Putamen (tissue), 1 donor: ENCODE measurements around the gene HSPG2.

Source experiments
- DNase-seq: peaks from one replicate; pipeline ENCODE4 v3.0.0-alpha.2; 2016; ENCODE audit warnings: low spot score

HSPG2 gene

DNA sequence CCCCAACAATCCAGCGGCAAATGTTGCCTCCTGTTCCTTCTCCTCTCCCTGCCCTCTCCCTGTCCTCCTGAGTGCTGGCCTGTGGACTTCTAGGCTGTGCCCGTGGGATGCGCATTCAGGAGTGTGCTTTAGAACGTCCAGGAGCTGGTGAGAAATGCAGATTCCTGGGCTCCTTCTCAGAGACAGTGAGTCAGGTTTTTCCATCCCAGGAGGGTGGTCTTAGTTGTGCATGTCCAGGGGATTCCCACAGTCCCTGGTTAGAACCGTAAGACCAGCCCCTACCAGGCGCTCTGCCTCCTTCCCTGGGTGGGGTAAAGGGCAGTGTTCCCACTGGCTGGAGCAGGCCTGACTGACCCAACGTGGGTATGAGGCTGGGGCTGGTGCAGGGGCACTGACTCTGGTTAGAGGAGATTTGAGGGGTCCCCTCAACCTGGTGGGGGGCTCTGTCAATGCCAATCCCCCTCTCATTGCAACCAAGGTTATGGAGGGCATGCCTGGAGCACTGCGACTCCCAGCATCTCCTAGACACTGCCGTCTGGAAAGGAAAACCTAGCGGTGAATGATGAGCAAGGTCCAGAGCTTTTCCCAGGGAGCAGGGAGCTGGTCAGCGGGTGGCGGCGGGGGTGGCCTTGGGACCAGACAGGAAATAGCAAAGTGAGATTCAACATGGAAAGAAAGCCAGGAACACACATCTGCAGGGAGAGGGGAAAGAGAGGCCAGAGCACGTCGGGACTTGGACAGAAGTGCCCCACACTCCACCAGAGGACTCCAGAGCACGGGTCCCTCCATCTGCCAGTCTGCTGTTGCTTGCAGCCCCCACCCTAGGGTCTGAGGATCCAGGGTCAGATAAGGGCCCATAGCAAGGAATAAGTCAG, 38.5 kb downstream of the HSPG2 start:
- DNase-seq: no peak

DNA sequence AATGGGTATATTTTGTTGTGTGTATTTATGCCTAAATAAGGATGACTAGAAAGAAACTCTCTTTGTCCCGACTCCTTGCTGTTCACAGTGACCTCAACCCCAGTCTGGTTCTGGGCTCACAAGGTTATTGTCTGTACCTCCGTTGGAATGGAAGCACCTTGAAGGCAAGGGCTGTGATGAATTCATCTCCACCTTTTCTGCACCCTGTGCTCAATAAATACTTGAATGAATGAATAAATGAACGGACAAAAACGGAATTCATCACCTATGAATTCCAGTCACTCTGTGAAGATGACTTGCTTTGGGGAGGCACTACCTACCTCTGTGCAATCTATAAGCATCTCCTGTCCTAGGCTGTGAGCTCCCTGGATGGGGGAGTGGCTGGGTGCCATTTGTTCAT, 39.3 kb downstream of the HSPG2 start:
- no peak for DNase-seq

DNA sequence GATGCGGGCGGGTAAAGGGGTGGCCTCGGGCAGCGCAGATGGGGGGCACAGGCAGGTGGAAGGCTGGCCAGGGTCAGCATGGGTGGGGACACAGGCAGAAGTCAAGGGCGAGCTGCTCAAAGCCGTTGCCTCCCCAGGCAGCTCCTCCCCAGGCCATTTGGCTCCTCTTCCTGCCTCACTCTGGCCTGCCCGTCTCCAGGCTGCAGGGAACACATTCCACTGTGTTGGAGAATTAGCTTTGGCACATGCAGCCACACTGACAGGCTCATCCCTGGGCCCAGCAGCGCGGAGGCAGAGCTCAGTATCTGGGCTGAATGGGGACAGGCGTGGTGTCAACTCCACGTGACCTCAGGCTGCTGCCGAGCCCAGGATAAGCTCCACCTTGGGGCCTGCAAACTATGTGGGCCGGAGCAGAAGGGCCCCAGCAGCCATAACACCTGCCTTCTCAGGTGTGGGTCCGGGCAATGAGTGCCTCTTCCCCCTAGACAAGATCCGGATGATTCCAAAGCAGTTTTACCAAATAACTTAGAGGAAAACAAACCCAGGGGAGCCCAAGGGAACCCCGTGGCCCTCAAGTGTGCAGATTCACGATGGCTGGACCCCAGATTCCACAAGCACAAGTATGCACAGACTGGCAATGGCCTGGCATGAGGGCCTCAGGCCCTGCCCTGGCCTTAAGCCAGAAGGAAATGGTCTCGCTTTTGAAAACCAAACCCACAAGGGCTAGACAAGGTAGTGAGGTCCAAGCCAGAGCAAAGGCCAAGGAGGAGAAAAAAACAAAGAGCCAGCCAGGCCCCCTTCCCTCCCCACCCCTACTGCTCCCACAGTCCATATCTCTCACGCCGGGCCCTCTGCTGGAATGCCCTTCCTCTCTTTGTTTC, 40.2 kb downstream of the HSPG2 start:
- no peak for DNase-seq

DNA sequence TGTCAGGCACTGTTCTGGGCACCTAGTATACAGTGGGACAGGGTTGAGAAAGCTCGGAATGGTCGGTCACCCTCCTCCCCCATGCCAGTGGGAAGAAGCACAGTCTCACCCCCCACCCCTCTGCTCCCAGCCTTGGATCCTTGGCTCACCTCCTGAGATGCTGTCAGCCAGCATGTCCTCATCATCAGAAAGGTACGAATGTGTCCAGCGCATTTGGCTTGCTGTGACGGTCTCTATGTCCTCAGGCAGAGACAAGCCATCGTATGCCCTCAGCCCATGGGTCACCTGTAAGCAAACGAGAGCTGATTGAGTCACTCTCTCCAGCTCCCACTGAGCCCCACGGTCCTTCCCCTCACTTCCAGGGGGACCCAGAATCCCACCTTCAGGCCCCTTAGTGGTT, 41.1 kb downstream of the HSPG2 start:
- DNase-seq: no peak

DNA sequence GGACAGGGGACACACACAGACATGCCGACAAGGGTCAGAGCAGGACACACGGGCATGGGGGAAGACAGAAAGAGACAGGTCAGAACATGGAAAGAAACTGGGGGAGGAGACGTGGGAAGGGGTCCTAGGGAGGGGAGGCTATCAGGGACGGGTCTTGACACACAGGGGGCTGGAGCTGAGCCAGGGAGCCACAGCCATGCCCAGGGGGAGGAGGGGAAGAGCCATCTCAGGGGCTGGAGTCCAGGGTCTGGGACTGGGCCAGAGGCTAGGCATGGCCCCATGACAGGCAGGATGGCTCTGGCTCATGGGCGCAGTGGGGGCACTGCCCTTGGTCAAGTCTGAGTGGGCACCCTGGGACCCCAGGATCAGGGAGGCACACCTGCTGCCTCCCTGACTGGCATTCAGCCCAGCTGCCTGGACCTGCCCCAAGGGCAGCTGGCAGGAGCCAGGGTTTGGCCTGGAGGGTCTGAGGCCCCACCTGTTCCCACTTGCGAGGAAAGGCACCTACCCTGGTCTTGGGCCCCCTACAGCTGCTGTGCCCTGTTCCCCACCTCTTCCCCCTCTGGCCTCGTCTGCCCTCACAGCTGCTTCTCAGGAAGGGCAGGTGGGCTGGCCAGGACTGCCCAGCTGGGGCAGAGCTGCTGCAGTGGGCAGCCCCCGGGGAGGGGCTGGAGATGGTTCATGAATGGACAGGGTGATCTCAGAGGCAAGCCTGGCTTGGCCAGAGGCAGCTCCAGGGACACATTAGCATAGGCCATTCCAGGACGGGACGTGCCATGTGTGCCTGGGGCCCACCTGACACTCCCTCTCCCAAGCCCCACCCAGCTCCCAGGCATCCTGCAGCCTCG, 42.9 kb downstream of the HSPG2 start:
- no peak for DNase-seq

DNA sequence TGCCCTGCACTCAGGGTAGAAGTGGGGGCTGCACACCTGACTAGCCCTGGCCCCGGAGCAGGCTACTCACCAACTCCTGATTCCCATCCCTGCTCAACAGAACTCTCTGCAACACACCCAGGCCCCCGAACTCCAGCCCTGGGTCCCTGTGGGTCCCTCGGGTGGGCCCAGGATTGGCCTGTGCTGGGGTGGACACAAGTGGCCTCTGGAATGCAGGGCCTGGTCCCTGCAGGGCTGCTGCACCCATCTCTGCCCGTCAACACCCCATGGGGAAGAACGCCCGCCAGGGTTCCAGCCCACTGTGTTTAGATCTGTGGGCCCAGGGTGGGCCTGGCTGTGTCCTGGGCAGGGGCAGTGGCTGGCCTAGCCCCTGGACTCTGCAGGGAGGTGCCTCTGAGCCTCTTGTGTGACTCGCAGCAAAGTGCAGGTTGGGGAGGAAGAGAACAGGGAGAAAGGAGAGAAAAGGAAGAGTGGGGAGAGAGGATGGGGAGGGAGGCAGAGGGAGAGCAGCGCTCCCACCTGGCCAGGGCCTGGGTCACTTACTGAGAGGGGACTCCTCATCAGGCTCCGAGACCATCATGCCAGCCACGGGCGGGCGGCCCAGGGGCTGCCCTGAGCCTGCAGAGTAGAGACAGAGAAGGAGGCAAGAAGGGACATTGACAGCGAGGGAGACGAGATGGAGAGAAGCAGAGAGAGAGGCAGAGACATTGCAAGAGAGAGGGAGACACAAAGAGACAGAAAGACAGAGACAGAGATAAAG, 43.9 kb downstream of the HSPG2 start:
- DNase-seq: no peak

DNA sequence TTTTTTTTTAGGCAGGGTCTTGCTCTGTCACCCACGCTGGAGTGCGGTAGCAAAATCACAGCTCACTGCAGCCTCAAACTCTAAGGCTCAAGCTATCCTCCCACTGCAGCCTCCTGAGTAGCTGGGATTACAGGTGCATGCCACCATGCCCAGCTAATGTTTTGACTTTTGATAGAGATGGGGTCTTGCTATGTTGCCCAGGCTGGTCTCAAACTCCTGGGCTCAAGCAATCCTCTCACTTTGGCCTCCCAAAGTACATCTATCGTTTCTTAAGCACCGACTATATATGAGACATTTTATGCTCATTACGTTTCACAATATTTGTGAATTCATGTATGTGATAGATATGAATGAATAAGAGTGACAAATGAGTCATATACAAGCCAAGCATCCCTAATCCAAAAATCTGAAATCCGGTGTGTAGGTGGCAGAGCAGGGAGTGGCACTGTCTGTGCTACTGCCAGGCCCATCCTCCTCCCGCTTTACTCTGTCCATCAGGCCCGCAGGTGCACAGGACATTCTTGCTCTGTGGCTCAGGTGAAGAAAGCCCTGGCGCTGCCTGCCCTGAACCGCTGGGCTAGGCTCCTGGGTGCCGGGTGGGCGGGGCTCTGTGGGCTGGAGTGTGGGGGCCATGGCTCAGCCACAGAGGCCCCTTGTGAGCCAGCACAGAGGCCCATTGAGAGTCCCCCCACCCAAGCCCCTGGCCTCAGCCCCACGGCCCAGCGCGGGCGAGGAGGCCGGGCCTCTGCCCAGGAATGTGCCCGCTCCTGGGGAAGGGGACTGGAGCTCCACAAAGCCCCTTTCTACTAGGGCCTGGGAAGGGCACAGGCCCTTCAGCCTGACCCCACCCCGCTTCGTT, 45.3 kb downstream of the HSPG2 start:
- no peak for DNase-seq

DNA sequence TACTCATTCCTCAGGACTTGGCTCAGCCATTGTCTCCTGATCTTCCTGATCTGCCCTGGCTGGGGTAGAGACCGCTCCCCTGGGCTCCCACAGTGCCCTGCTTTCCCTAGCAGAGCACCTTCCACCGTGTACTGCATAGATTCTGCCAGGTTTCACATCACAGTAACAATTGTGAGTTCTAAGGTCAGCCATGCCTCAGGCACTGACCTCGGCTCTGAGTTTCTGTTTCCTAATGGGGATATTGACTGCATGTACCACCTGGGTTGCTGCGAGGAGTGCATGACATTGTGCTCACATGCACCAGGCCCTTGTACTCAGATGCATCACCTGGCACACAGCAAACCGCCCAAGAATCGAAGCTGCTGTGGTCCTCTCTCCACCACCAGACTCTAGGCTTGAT, 46.0 kb downstream of the HSPG2 start:
- DNase-seq: no peak

DNA sequence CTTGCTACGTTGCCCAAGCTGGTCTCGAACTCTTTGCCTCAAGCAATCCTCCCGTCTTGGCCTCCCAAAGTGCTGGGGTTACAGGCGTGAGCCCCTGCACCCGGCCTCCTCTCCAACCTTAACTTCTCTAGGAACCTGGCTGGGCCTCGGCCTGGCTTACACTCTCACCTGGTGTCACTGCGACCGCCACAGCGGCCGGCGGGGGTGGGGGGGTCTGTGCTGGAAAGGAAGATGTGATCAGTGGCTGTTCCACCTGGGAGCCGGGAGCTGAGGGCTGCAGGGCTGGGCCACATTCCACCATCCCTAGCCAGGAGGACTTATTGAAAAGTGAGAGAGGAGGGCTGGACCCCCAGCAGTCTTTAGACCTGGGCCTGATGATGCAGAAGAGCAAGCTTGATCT, 48.6 kb downstream of the HSPG2 start:
- DNase-seq: no peak

DNA sequence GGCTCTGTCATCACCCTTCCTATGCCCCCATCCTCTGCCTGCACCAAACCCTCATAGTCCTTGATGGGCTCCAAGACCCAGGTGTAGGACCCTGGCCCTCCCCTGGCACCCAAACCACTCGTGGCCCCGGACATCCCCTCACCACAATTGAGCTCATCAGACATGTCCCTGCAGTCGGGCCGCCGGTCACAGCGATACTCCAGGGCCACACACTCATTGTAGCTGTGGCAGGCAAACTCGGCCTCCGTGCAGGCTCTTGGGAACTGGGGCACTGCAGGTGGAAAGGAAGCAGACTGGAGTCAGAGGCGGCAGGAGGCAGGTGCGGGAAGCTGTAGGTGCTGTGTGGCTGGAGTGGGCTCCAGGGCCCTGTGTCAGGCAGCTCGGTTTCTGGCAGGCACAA, 49.3 kb downstream of the HSPG2 start:
- DNase-seq: no peak

DNA sequence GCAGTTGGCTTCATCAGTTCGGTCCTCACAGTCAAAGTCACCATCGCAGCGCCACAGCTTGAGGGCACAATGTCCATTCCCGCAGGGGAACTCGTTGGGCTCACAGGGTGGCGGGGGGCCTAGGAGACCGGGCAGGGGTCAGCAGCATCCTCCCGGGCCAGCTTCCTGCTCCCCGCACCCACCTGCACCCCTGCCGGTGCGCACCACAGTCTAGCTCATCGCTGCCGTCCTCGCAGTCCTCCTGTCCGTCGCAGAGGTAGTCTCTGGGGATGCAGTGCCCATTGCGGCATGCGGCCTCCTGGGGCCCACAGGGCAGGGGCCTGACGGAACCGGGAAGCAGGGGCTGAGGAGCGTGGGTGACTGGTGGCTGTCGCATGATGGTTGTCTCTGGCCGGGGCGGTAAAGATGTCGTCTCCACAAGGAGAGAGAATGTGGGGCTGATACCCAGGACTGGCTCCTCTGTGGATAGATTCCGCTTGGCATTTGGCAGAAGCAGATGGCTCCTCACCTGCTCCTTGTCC, 49.8 kb downstream of the HSPG2 start:
- DNase-seq: no peak

DNA sequence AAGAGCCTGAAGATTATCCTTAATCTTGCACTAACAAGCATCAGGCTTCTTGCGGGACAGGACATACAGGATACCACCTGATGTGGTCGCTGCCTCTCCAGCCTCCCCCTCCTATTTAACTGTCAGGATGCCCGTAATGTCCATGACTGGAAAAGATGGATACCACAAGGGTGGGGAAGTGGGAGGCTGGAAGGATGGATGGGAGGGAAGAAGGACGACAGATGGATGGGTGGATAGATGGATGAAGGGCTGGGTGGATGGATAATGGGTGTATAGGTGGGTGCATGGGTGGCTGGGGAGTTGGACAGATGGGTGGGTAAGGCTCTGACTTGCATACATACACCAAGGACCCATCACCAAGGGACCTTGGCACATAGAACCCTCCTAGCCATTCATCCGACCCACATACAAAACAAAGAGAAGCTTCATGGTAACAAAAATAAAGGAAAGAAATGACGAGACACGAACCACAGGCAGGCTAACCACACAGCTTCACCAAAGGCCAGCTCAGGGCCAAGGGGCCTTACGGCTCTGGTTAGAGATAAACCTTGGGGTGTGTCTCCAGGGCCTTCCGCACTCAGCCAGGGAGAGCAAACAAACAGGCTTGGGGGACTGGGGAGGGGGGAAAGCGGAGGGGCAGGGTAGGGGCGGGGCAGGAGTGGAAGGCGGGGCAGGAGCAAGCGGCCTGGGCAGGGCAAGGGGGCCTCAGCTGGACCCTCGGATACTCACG, 50.5 kb downstream of the HSPG2 start:
- DNase-seq: no peak

DNA sequence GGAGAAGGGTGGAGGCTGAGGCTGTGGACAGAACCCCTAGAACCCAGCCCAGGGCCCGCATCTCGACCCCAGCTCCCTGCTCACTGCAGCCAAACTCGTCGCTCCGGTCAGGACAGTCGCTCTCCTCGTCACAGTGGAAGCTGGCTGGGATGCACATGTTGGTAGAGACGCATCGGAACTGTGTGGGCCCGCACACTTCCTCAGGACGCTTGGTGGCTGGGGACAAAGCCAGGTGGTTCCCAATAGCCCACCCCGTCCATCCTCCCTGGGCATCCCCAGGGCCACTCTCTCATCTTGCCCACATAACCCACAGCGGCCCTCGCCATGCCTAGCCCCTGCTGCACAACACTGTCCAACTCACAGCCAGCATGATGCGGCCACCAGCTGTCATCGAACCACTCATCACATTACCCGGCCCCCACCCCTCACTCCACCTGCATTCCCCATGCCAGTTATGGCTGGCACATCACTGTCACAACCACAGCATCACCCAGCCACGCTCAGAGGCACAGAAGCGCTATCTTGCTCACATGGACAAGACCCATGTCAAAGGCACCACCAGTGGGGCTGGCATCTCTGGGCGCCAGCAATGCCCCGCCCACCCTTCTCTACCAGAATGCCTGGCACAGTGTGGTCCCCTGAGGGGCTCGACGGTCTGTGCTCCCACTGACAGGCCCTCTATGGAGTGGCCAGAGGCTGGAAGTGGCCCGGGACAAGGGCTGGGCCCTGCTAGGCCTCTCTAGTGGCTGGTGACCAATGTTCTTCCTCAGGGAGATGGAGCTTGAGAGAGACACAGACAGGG, 51.7 kb downstream of the HSPG2 start:
- no peak for DNase-seq

DNA sequence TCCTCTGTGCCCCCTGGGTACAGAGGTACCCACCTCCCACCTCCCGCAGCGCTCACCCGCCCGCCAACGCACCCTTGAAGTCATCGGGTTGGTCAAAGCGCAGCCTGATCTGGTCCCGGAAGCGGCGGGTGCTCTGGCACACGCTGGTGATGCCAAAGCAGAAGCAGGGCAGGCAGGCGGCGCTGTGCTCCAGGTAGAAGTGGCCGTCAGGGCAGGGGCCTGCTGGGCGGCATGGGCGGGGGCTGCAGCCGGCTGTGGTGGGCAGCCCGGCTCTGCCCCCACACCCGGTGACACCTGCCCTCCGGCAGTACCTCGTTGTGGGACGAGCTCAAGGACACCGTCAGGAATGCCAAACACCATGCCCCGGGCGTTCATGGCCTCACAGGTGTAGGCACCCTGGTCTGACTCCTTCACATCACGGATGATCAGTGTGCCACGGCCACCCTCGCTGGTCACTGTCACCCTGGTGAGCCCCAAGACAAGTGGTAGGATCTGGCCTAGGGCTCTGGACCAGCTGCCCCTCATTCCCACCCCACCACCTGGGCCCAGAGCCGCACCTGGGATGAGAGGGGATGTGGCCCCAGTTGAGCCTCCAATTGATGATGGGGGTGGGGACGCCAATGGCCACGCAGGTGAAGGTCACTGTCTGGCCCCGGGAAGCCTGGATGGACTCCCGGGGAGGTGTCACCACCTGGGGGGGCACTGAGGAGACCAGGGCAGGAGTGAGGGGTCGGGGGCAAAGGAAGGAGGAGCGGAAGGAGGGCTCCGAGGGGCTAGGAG, 52.5 kb downstream of the HSPG2 start:
- DNase-seq: no peak

DNA sequence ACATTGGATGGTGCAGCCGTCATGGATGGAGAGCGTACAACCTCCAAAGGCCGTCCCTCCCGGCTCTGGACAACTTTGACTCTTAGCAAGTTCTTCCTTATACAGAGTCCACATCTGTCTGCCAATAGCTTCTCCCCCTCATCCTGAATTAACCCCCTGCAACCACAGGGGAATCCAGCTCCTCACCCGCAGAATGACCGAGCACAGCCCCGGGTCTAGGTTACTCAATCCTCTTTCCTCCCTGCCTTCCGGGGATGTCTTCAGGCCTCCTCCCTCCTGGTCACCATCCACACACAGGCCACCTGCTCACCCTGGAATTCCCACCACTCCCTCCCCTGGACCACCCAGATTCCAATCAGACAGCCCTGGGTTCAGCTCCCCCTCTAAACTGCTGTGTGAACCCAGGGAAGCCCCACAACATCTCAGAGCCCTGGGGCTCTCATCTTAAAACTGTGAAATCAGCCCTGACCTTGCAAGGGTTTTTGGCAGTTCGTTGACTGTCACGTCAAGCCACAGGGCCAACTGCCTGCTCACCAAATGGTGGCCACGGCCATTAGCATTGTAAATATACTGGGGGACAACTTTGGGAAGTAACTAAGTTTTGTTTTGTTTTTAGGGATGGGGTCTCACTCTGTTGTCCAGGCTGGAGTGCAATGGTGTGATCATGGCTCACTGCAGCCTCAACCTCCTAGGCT, 54.2 kb downstream of the HSPG2 start:
- no peak for DNase-seq

DNA sequence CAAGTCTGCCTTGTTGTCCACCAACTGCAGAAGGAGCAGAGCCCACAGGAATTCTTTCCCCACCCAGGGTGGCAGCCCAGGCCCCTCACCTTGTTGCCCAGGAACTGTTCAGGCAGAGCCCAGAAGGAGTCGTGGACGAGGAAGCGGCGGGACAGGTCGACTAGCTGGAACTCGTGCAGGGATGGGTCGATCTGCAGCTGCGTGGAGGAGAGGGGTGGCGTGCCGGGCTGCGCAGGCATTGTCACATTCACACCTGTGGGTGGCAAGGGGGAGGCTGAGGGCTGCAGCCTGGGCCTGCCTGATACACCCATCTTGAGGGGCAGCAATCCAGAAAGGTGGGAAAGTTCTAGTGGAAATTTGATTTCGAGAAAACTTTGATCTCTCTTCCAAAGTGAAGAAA, 55.9 kb downstream of the HSPG2 start:
- DNase-seq: no peak

DNA sequence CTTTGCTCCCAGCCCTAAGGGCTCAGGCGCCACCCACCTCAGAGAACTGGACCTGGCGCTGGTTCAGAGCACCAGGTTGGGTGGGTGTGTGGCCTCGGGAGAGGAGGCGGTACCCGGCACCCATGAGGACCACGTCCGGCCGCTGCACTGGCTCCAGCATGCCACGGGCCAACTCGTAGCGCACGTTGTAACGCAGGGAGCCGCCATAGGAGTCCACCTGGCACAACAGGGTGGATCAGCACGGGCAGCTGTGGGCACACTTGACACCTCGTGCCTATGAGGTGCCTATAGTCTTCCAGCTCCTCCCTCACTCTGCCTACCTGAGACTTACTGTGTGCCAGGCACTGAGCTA, 56.5 kb downstream of the HSPG2 start:
- no peak for DNase-seq
